OCI-M2 (cell line): ENCODE results near the gene NECTIN2.
A peak's percentile ranks its signal among the peaks of the same experiment; 100 is the strongest.
"Not testable (repeated sequence)": the region's sequence is repeated elsewhere in the genome, so short reads cannot be mapped to it uniquely, and the experiment has no call there.

ENCODE experiments used
- DNase-seq: peaks from one replicate; lab custom pipeline; 2025; ENCODE audit not compliant: unreplicated experiment; lab: John Stamatoyannopoulos, UW

The NECTIN2 gene

DNA sequence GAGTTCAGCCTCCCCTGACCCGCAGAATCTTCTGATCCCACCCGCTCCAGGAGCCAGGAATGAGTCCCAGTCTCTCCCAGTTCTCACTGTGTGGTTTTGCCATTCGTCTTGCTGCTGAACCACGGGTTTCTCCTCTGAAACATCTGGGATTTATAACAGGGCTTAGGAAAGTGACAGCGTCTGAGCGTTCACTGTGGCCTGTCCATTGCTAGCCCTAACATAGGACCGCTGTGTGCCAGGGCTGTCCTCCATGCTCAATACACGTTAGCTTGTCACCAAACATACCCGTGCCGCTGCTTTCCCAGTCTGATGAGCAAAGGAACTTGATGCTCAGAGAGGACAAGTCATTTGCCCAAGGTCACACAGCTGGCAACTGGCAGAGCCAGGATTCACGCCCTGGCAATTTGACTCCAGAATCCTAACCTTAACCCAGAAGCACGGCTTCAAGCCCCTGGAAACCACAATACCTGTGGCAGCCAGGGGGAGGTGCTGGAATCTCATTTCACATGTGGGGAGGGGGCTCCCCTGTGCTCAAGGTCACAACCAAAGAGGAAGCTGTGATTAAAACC is 58.4 kb downstream of the NECTIN2 start:
- DNase-seq: no peak

DNA sequence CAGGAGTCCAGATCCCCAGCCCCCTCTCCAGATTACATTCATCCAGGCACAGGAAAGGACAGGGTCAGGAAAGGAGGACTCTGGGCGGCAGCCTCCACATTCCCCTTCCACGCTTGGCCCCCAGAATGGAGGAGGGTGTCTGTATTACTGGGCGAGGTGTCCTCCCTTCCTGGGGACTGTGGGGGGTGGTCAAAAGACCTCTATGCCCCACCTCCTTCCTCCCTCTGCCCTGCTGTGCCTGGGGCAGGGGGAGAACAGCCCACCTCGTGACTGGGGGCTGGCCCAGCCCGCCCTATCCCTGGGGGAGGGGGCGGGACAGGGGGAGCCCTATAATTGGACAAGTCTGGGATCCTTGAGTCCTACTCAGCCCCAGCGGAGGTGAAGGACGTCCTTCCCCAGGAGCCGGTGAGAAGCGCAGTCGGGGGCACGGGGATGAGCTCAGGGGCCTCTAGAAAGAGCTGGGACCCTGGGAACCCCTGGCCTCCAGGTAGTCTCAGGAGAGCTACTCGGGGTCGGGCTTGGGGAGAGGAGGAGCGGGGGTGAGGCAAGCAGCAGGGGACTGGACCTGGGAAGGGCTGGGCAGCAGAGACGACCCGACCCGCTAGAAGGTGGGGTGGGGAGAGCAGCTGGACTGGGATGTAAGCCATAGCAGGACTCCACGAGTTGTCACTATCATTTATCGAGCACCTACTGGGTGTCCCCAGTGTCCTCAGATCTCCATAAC is 59.5 kb downstream of the NECTIN2 start, which contains the start of gene APOE:
Gene APOE, plus strand, starts transcription at position 360 of the 724 bp plus-strand sequence. CDS start 829 bp downstream, outside the sequence.
- DNase-seq: peak; percentile 45

GRCh38 chr19:44907613-44908012 is 61.5 kb downstream of the NECTIN2 start:
- DNase-seq: no peak

DNA sequence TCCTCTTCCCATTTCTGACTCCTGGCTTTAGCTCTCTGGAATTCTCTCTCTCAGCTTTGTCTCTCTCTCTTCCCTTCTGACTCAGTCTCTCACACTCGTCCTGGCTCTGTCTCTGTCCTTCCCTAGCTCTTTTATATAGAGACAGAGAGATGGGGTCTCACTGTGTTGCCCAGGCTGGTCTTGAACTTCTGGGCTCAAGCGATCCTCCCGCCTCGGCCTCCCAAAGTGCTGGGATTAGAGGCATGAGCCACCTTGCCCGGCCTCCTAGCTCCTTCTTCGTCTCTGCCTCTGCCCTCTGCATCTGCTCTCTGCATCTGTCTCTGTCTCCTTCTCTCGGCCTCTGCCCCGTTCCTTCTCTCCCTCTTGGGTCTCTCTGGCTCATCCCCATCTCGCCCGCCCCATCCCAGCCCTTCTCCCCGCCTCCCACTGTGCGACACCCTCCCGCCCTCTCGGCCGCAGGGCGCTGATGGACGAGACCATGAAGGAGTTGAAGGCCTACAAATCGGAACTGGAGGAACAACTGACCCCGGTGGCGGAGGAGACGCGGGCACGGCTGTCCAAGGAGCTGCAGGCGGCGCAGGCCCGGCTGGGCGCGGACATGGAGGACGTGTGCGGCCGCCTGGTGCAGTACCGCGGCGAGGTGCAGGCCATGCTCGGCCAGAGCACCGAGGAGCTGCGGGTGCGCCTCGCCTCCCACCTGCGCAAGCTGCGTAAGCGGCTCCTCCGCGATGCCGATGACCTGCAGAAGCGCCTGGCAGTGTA is 62.2 kb downstream of the NECTIN2 start:
- no peak for DNase-seq

DNA sequence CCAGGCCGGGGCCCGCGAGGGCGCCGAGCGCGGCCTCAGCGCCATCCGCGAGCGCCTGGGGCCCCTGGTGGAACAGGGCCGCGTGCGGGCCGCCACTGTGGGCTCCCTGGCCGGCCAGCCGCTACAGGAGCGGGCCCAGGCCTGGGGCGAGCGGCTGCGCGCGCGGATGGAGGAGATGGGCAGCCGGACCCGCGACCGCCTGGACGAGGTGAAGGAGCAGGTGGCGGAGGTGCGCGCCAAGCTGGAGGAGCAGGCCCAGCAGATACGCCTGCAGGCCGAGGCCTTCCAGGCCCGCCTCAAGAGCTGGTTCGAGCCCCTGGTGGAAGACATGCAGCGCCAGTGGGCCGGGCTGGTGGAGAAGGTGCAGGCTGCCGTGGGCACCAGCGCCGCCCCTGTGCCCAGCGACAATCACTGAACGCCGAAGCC is 62.8 kb downstream of the NECTIN2 start:
- no peak for DNase-seq

DNA sequence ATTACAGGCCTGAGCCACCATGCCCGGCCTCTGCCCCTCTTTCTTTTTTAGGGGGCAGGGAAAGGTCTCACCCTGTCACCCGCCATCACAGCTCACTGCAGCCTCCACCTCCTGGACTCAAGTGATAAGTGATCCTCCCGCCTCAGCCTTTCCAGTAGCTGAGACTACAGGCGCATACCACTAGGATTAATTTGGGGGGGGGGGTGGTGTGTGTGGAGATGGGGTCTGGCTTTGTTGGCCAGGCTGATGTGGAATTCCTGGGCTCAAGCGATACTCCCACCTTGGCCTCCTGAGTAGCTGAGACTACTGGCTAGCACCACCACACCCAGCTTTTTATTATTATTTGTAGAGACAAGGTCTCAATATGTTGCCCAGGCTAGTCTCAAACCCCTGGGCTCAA is 63.7 kb downstream of the NECTIN2 start:
- DNase-seq: no peak

GRCh38 chr19:44911896-44912295 is 65.8 kb downstream of the NECTIN2 start:
- DNase-seq: not testable (repeated sequence)

GRCh38 chr19:44912854-44913253 is 66.8 kb downstream of the NECTIN2 start:
- no peak for DNase-seq

GRCh38 chr19:44913512-44914432 is 67.7 kb downstream of the NECTIN2 start:
- DNase-seq: peak; percentile 75

- DNase-seq: peak; percentile 74
Observed at GRCh38 chr19:44914433-44915206, 68.5 kb downstream of the NECTIN2 start, which contains the start of gene APOC1. Gene APOC1 (plus strand): TSS chr19:44914608. CDS start chr19:44914892, 284 bp downstream.

DNA sequence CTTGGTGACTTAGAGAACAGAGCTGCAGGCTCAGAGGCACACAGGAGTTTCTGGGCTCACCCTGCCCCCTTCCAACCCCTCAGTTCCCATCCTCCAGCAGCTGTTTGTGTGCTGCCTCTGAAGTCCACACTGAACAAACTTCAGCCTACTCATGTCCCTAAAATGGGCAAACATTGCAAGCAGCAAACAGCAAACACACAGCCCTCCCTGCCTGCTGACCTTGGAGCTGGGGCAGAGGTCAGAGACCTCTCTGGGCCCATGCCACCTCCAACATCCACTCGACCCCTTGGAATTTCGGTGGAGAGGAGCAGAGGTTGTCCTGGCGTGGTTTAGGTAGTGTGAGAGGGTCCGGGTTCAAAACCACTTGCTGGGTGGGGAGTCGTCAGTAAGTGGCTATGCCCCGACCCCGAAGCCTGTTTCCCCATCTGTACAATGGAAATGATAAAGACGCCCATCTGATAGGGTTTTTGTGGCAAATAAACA is 78.2 kb downstream of the NECTIN2 start:
- DNase-seq: no peak

DNA sequence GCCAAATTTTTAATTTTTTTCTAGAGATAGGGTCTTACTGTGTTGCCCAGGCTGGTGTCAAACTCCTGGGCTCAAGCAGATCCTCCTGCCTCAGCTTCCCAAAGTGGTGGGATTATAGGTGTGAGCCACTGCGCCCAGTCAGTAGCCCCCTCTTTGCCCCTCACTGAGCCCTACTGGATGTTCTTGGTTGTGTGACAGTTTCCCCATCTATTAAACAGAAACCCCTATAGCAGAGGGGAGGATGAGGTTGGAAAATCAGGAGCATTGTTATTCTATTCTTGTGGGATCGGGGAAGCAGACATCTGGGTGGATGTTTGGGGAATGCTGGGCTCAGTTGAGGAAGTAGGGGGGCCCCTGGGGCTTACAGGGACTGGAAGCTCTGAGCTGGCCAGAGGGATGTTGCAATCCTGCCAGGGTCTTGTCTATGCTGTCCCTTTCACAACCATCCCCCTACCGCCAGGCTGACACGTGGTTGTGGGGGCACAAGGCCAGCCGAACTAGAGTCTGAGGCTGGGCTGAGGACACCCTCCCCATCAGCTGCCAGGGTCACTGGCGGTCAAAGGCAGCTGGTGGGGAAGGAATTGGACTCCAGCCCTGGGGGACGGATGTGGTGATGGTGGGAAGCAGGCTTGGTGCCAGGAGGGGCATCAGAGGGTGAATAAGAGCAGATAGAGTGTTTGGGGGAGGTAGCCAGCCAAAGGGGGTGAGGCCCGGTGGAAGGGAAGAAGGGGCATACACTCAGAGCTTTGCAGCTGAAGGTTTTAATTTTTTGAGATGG is 79.2 kb downstream of the NECTIN2 start:
- DNase-seq: no peak

DNA sequence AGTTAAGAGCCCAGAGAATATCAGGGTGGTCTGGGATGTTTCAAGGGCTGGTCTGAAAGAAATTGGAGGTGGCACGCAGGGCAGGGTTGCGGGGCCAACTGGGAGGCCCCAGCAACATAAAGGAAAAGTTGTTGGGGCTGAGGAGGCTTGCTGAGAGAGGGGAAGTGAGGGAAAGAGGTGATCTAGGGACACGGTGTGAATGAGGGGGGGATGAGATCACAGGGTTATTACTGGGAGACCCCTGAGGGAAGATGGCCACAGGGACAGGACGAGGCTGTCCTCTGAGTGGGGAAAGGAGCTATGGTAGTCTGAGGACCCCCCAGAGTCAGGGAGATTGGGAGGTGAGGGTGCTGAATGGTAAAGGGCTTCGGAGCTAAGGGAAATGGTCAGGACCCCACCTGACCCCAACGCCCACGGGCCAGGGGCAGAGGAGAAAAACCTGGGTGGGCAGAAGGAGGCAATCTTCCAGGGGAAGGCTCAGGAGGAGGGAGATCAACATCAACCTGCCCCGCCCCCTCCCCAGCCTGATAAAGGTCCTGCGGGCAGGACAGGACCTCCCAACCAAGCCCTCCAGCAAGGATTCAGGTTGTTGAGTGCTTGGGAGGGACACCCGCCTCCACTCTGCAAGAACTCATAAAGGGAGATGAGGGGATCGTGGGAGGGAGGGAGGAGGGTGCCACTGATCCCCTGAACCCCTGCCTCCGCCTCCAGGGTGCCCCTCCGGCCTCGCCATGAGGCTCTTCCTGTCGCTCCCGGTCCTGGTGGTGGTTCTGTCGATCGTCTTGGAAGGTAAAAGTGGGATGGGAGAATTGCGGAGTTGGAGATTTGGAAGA is 80.4 kb downstream of the NECTIN2 start:
- DNase-seq: not testable (repeated sequence)

GRCh38 chr19:44927746-44928145 is 81.6 kb downstream of the NECTIN2 start:
- no peak for DNase-seq

GRCh38 chr19:44930088-44930487 is 84.0 kb downstream of the NECTIN2 start:
- no peak for DNase-seq

GRCh38 chr19:44931541-44931940 is 85.4 kb downstream of the NECTIN2 start:
- DNase-seq: no peak
